SJCRH30 (cell line): Measurements from ENCODE around the gene INSL3. TPM values are rescaled to one million over a fixed set of nuclear protein-coding genes. Genes with fewer than 3 reads are reported as not detected.
"Not testable (repeated sequence)": the region's sequence is repeated elsewhere in the genome, so short reads cannot be mapped to it uniquely, and the experiment has no call there.

Source experiments
- DNase-seq, 2 experiments: peaks; one replicate each; pipeline ENCODE4 v3.0.0-alpha.2; 2015 to 2020
- H3K27ac ChIP-seq: fragments of 250-450 bp; sonication (Bioruptor Pico); 2 replicates; pipeline ENCODE4 v1.5.1; 2020; ENCODE audit warnings: mild to moderate bottlenecking, moderate library complexity
- H3K27me3 ChIP-seq: fragments of 250-450 bp; sonication (Bioruptor Pico); 2 replicates; pipeline ENCODE4 v1.5.1; 2020; ENCODE audit warnings: mild to moderate bottlenecking, moderate library complexity
- H3K36me3 ChIP-seq: fragments of 250-450 bp; sonication (Bioruptor Pico); 2 replicates; pipeline ENCODE4 v1.5.1; 2020; ENCODE audit warnings: mild to moderate bottlenecking, moderate library complexity
- H3K4me1 ChIP-seq: fragments of 250-450 bp; sonication (Bioruptor Pico); 2 replicates; pipeline ENCODE4 v1.5.1; 2020; ENCODE audit warnings: mild to moderate bottlenecking, moderate library complexity
- H3K4me3 ChIP-seq: fragments of 250-450 bp; sonication (Bioruptor Pico); 2 replicates; pipeline ENCODE4 v1.5.1; 2020; ENCODE audit warnings: mild to moderate bottlenecking, moderate library complexity
- H3K9me3 ChIP-seq: fragments of 250-450 bp; sonication (Bioruptor Pico); replicated peaks from 2 replicates; pipeline ENCODE4 v1.5.1; 2020; ENCODE audit warnings: mild to moderate bottlenecking, moderate library complexity
- total RNA-seq: library from RNA; depleted of rRNA; stranded (reverse); fragments of >200 nt; shearing (Covaris generic); gene quantifications from 2 replicates; pipeline ENCODE4 v1.2.3, GENCODE V29; 2014

Gene INSL3
- total RNA-seq, 1 experiment from 2014 or later = not detected

GRCh38 chr19:17811103-17811502 lies 10.2 kb downstream of the INSL3 start:
- no peak overlapping the region for H3K27ac ChIP-seq
- H3K27me3 ChIP-seq = peaks cover 9% of the 10 kb centered on the region; the same call in 1 of the 2 replicates
- H3K36me3 ChIP-seq = no peaks in the 10 kb centered on the region
- no peaks in the 10 kb centered on the region for H3K4me1 ChIP-seq
- no peak for DNase-seq
- no peak overlapping the region for H3K4me3 ChIP-seq
- H3K9me3 ChIP-seq = no peaks in the 10 kb centered on the region

DNA sequence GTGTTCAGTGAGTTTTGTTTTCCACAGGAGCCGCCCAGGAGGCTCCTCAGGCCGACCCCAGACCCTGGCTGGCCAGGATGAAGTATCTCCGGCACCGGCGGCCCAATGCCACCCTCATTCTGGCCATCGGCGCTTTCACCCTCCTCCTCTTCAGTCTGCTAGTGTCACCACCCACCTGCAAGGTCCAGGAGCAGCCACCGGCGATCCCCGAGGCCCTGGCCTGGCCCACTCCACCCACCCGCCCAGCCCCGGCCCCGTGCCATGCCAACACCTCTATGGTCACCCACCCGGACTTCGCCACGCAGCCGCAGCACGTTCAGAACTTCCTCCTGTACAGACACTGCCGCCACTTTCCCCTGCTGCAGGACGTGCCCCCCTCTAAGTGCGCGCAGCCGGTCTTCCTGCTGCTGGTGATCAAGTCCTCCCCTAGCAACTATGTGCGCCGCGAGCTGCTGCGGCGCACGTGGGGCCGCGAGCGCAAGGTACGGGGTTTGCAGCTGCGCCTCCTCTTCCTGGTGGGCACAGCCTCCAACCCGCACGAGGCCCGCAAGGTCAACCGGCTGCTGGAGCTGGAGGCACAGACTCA lies 13.5 kb downstream of the INSL3 start:
- Histone ChIP-seq H3K27me3 (peaks cover 9% of the 10 kb centered on the region; the same call in 1 of the 2 replicates), H3K4me3 (no peak overlapping the region), H3K36me3 (no peaks in the 10 kb centered on the region), H3K9me3 (no peaks in the 10 kb centered on the region), H3K4me1 (no peaks in the 10 kb centered on the region), H3K27ac (no peak overlapping the region)
- no peak for DNase-seq

DNA sequence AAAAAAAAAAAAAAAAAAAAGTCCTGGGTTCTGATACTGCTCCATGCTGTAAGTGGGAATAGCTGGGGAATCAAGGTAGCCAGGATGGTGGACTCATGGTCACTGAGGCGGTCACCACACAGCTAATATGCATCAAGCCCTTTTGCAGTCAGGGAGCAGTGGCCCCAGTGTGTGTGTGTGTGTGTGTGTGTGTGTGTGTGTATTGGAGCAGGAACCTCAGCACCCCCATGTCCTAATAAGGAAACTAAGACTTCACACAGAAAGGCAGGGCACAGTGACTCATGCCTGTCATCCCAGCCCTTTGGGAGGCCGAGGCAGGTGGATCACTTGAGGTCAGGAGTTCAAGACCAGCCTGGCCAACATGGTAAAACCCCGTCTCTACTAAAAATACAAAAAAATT lies 14.4 kb downstream of the INSL3 start:
- Histone ChIP-seq H3K4me3 (no peak overlapping the region), H3K4me1 (no peaks in the 10 kb centered on the region), H3K36me3 (no peaks in the 10 kb centered on the region), H3K27me3 (peaks cover 9% of the 10 kb centered on the region), H3K9me3 (no peaks in the 10 kb centered on the region), H3K27ac (no peak overlapping the region)
- no peak for DNase-seq

GRCh38 chr19:17805427-17805826 lies 15.9 kb downstream of the INSL3 start:
- DNase-seq = no peak
- H3K27me3 ChIP-seq = peaks cover 14% of the 10 kb centered on the region

DNA sequence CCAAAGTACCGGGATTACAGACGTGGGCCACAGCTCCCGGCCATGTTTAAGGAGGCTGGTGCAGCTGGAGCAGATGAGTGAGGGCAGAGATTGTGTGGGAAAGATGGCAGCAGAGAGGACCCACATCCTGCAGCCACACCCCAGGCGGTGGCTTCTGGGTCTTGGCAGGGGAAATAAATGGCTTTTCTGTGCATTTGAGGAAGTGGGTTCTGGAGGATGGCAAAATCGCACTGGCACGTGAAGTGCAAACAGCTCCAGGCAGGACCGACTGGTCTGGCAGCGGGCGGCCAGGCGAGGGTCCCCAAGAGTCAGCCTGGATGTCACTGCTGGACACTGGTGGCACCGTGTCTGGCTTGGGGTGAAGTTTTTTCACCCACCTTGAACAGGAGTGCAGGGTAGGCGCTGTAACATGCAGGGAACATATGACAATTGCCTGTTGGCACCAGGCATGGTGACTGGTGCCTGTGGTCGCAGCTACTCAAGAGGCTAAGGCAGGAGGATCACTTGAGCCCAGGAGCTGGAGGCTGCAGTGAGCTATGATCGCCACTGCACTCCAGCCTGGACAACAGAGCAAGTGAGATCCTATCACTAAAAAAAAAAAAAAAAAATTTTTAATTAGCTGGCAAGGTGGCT lies 17.9 kb downstream of the INSL3 start:
- peaks cover 13% of the 10 kb centered on the region for H3K27me3 ChIP-seq
- no peak overlapping the region for H3K27ac ChIP-seq
- H3K4me3 ChIP-seq = no peak overlapping the region
- H3K9me3 ChIP-seq = no peaks in the 10 kb centered on the region
- no peak for DNase-seq
- no peaks in the 10 kb centered on the region for H3K36me3 ChIP-seq
- no peaks in the 10 kb centered on the region for H3K4me1 ChIP-seq

More at GRCh38 chr19:17805427-17805826, 15.9 kb downstream of the INSL3 start:
- H3K4me3 ChIP-seq = no peak overlapping the region
- no peaks in the 10 kb centered on the region for H3K9me3 ChIP-seq
- no peaks in the 10 kb centered on the region for H3K36me3 ChIP-seq
- H3K27ac ChIP-seq = no peak overlapping the region
- no peaks in the 10 kb centered on the region for H3K4me1 ChIP-seq

DNA sequence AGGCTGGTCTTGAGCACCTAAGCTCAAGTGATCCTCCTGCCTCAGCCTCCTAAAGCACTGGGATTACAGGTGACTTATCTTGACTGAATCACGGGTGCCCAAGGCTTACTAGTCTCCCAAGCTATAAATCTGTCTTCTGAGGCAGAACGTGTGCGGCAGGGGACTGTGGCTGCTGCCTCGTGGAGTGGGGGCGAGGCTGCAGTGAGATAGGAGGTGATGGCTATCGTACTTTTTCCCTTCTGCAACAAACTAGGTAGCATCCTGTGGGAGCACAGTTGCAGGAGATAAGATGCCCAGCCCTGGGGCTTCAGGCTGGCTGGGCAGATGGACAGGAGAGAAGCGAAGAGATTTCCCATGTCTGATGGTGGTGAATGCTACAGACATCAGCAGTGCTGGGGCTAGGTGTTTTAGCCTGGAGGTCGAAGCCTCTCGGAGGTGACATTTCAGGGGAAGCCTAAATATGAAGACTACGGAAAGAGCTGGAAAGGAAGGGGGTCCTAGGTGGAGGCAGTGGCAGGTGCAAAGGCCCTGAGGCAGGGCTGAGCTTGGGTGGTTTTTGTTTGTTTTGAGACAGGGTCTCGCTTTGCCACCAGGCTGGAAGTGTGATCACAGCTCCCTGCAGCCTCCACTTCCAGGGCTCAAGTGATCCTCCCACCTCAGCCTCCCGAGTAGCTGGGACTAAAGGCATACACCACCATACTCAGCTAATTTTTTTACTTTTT lies 19.0 kb downstream of the INSL3 start:
- H3K4me3 ChIP-seq = no peak overlapping the region
- no peaks in the 10 kb centered on the region for H3K36me3 ChIP-seq
- H3K4me1 ChIP-seq = no peaks in the 10 kb centered on the region
- peaks cover 15% of the 10 kb centered on the region for H3K27me3 ChIP-seq
- no peak for DNase-seq
- no peaks in the 10 kb centered on the region for H3K9me3 ChIP-seq
- H3K27ac ChIP-seq = no peak overlapping the region

DNA sequence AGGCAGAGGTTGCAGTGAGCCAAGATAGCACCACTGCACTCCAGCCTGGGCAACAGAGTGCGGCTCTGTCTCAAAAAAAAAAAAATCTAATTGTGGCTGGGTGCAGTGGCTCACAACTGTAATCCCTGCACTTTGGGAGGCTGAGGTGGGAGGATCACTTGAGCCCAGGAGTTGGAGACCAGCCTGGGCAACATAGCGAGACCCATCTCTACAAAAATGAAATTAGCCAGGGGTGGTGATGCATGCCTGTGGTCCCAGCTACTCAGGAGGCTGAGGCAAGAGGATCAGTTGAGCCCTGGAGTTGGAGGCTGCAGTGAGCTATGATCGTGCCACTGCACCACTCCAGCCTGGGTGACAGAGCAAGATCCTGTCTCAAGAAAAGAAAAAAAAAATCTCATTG lies 22.7 kb downstream of the INSL3 start:
- H3K27me3 ChIP-seq = peaks cover 42% of the 10 kb centered on the region

DNA sequence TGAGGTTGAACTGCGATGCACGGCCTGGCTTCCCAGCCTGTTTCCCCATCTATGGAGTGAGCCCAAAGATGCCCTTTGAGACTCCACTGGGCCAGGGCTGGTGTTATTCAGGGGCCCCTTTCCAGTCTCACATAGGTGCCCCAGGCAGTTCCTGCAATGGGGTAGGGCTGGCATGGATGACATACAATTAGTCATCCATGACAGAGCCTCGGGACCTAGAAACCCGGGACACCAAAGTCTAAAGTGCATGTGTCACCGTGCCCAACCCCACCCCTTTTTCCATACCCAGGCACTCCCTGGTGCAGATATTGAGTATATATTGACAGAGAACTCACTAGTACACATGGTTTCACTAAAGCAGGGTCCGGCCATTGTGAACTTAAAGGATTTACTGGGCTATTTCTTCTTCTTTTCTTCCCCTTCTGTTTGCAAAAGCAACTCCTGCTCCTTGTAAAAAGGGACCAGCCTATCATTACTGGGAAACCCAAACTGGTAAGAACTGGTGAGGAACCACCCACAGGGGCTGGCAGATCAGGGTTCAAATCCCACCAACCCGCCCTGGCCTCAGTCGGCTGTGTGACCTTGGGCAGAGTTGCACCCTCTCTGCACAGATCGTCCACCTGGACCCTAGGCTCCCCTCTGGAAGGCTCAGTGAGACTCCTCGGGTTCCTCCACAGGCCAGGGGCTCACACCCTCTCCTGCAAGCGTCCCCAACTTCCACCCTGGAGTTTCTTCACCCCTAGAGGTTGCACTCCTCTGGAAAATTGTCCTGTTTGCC lies 23.7 kb downstream of the INSL3 start:
- no peaks in the 10 kb centered on the region for H3K4me1 ChIP-seq
- no peak overlapping the region for H3K27ac ChIP-seq
- H3K4me3 ChIP-seq = no peak overlapping the region
- DNase-seq = no peak
- H3K27me3 ChIP-seq = peaks cover 45% of the 10 kb centered on the region
- H3K36me3 ChIP-seq = no peaks in the 10 kb centered on the region
- no peaks in the 10 kb centered on the region for H3K9me3 ChIP-seq

More for the DNA sequence above, 22.7 kb downstream of the INSL3 start:
- H3K9me3 ChIP-seq, DNase-seq, H3K27ac ChIP-seq, H3K4me3 ChIP-seq, H3K36me3 ChIP-seq, H3K4me1 ChIP-seq: not testable (repeated sequence)

GRCh38 chr19:17796838-17797423 lies 24.4 kb downstream of the INSL3 start:
- Histone ChIP-seq H3K9me3 (no peaks in the 10 kb centered on the region), H3K27me3 (peaks cover 48% of the 10 kb centered on the region), H3K36me3 (no peaks in the 10 kb centered on the region), H3K4me1 (no peaks in the 10 kb centered on the region), H3K4me3 (no peak overlapping the region), H3K27ac (no peak overlapping the region)
- no peak for DNase-seq

- Histone ChIP-seq H3K4me1 (no peaks in the 10 kb centered on the region), H3K27ac (no peak overlapping the region), H3K9me3 (no peaks in the 10 kb centered on the region), H3K36me3 (no peaks in the 10 kb centered on the region), H3K27me3 (peaks cover 51% of the 10 kb centered on the region), H3K4me3 (no peak overlapping the region)
- DNase-seq = no peak
Observed at GRCh38 chr19:17796013-17796837, 25.1 kb downstream of the INSL3 start.

GRCh38 chr19:17795495-17795856 lies 25.8 kb downstream of the INSL3 start:
- Histone ChIP-seq H3K4me3 (no peak overlapping the region), H3K27me3 (peaks cover 56% of the 10 kb centered on the region)

DNA sequence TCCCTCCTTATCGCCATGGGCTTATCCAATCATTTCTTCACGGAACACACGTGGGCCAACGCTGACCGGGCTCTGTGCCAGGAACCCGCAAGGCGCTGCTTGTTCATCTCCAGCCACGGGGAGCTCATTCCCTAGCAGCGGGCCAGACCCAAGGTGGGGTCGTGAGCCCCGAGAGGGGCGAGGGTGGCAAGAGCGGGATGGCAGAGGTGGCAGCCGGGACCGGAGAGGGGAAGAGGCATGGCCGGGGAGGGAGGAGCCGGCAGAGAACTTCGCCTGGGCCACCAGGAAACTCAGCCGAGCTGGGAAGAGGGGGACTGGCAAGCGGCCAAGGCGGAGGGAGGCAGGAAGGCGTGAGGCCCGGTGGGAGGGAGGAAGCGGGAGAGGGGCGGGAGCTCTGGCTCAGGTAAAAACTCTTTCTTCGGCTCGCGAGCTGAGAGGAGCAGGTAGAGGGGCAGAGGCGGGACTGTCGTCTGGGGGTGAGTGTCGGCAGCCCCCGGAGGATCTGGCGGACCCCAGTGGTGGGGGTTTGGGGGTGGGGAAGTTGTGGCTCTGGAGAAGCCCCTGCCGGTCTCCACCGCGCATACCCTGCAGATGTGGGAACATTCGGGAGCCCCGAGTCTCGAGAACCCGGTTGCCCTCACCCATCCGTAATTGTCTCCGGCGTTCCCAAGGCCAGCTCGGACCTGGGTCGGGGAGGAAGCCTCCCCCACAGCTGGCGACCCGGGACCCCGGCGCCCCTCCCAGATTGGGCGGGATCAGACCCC lies 26.4 kb downstream of the INSL3 start, which contains the start of gene B3GNT3:
TSS of gene B3GNT3 (plus strand) at position 408 of the 764 bp plus-strand sequence. CDS start 12,670 bp downstream, outside the sequence.
- no peaks in the 10 kb centered on the region for H3K9me3 ChIP-seq
- no peak for DNase-seq
- H3K27me3 ChIP-seq = peaks cover 56% of the 10 kb centered on the region
- H3K4me3 ChIP-seq = no peak within 1 kb of the TSS
- H3K27ac ChIP-seq = no peak within 1 kb of the TSS
- H3K4me1 ChIP-seq = no peaks in the 10 kb centered on the region
- no peaks in the 10 kb centered on the region for H3K36me3 ChIP-seq

More at GRCh38 chr19:17795495-17795856, 25.8 kb downstream of the INSL3 start:
- Histone ChIP-seq H3K36me3 (no peaks in the 10 kb centered on the region), H3K4me1 (no peaks in the 10 kb centered on the region), H3K9me3 (no peaks in the 10 kb centered on the region), H3K27ac (no peak overlapping the region)
- DNase-seq = no peak

- H3K4me1 ChIP-seq = no peaks in the 10 kb centered on the region
- no peaks in the 10 kb centered on the region for H3K9me3 ChIP-seq
- DNase-seq = no peak
- peaks cover 53% of the 10 kb centered on the region for H3K27me3 ChIP-seq
- H3K36me3 ChIP-seq = no peaks in the 10 kb centered on the region
- H3K27ac ChIP-seq = no peak overlapping the region
- no peak overlapping the region for H3K4me3 ChIP-seq
Observed at GRCh38 chr19:17794412-17794730, 26.9 kb downstream of the INSL3 start.
